ENCODE data around the gene KIFBP. TPM values are rescaled to one million over a fixed set of nuclear protein-coding genes. Genes with fewer than 3 reads are reported as not detected.
"Not testable (repeated sequence)": the region's sequence is repeated elsewhere in the genome, so short reads cannot be mapped to it uniquely, and the experiment has no call there.

KIFBP gene
- total RNA-seq: 10 to 100 TPM; 12.6 to 15.6 TPM
- 1 to 10 TPM; 2.2 to 4.4 (median 2.4) TPM for polyA plus RNA-seq
- total RNA-seq: 8.9 to 25.1 (median 14.7) reads per million in 6 experiments

DNA sequence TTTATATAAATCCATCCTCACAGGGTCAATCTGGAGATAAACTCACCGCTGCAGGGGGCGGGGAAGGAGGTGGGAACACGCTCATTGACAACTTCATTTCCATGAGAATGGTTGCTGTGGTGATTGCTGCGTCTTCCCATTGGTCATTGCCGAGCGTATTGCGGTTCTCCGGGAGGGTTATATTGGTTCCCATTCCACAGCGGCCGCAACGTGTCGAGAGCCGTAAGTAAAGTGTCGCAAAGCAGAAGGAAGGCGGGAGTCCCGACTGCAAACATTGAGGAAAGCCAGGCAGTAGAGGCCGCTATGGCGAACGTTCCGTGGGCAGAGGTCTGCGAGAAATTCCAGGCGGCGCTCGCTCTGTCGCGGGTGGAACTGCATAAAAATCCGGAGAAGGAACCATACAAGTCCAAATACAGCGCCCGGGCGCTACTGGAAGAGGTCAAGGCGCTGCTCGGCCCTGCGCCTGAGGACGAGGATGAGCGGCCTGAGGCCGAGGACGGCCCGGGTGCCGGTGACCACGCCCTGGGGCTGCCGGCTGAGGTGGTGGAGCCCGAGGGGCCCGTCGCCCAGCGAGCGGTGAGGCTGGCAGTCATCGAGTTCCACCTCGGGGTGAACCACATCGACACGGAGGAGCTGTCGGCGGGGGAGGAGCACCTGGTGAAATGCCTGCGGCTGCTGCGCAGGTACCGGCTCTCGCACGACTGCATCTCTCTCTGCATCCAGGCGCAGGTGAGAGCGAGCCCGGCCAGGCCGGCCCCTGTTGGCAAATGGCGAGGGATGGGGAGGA is at the start of gene KIFBP:
TSS of gene KIFBP (plus strand) at position 274 of the 787 bp plus-strand sequence. CDS start at position 304, 30 bp downstream.
- H3K4me1 Mint-ChIP-seq: peaks cover 22 to 61% (median 54%) of the 10 kb centered on the region in 4 donors
- peak; percentile 56 to 88 (median 82) for DNase-seq
- peak within 1 kb of the TSS; percentile 98 to 100 (median 99) for H3K4me3 Mint-ChIP-seq
- ATAC-seq: peak; percentile 80 to 84
- H3K27me3 Mint-ChIP-seq: no peaks in the 10 kb centered on the region
- H3K36me3 Mint-ChIP-seq: peaks cover 0 to 18% (median 3%) of the 10 kb centered on the region in 3 donors
- H3K9me3 Mint-ChIP-seq: no peaks in the 10 kb centered on the region
- POLR2A ChIA-PET: interaction anchor here (0.6 to 1.6 kb wide), 6 partner anchors 11 to 104 kb away, joined by 3 to 11 read pairs (median 4); partner anchors contain the start of gene DDX21
- peak within 1 kb of the TSS; percentile 87 to 99 (median 96) for H3K27ac Mint-ChIP-seq

DNA sequence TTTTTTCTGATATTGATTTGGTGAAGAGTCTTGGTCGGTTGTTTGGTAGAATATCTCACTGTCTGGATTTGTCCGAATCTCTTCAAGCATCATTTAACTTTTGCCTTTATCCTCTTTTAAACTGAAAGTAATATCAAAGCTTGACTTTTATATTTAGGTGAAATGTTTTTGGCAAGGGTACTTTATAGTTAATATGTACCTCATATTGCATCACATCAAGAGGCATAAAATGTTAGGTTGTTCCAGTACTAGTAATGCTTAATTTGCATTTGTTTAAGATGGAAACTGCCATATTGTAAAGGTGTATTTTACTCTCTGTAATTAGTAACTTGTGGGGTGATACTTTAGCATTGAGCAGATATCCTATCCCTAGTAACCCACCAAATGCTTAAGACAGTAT is 49.7 kb upstream of the KIFBP start:
- H3K36me3 Mint-ChIP-seq: peaks cover 7 to 81% (median 11%) of the 10 kb centered on the region in 3 donors
- H3K4me3 Mint-ChIP-seq: no peak overlapping the region
- DNase-seq: no peak
- H3K27me3 Mint-ChIP-seq: no peaks in the 10 kb centered on the region
- H3K27ac Mint-ChIP-seq: peak overlapping the region in 2 of 10 donors; percentile 59 to 68
- H3K4me1 Mint-ChIP-seq: peaks cover 0 to 7% (median 1%) of the 10 kb centered on the region in 4 donors
- POLR2A ChIA-PET: interaction anchor here (0.6 kb wide), 1 partner anchor 181 kb away, joined by 4 read pairs; no protein-coding TSS in a partner anchor
- no peaks in the 10 kb centered on the region for H3K9me3 Mint-ChIP-seq
- ATAC-seq: no peak

DNA sequence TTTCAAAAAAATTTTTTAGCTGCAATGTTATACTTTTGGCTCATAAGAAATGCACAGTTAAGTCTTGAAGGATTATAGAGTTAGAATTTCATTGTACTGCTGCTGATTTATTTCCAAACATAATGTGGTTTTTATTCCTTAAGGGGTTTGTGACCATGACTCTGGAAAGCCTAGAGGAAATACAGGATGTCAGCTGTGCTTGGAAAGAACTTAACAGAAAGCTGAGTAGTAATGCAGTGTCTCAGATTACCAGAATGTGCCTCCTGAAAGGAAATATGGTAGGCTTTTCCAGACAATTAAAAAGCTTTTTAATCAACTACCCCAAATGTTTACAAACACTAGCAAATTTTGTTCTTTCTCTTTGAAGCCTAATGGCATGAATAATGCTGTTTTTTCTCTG is 47.7 kb upstream of the KIFBP start:
- not testable (repeated sequence) for H3K27me3 Mint-ChIP-seq, ATAC-seq, H3K9me3 Mint-ChIP-seq, H3K4me1 Mint-ChIP-seq, DNase-seq, H3K4me3 Mint-ChIP-seq
- Mint-ChIP-seq H3K36me3 (peaks cover 7 to 77% (median 11%) of the 10 kb centered on the region in 3 donors), H3K27ac (peak overlapping the region in 1 of 10 donors; percentile 1)
- POLR2A ChIA-PET: interaction anchor here (0.7 kb wide), 1 partner anchor 17 kb away, joined by 5 read pairs; no protein-coding TSS in a partner anchor

- ATAC-seq: no peak
- POLR2A ChIA-PET: no interaction called here
- Mint-ChIP-seq H3K9me3 (no peaks in the 10 kb centered on the region), H3K27ac (no peak overlapping the region), H3K4me3 (no peak overlapping the region), H3K27me3 (no peaks in the 10 kb centered on the region), H3K4me1 (peaks cover 2 to 9% (median 3%) of the 10 kb centered on the region in 4 donors), H3K36me3 (peaks cover 4 to 7% (median 5%) of the 10 kb centered on the region in 3 donors)
- DNase-seq: no peak
Observed at GRCh38 chr10:68950598-68950997, 38.0 kb upstream of the KIFBP start.

- Mint-ChIP-seq H3K27ac (peak overlapping the region in 5 of 10 donors; percentile 20 to 100 (median 96)), H3K36me3 (peaks cover 3 to 16% (median 4%) of the 10 kb centered on the region in 3 donors), H3K4me3 (peak overlapping the region; percentile 29 to 100 (median 50)), H3K4me1 (peaks cover 10 to 43% (median 34%) of the 10 kb centered on the region in 4 donors), H3K27me3 (no peaks in the 10 kb centered on the region), H3K9me3 (no peaks in the 10 kb centered on the region)
- ATAC-seq: no peak
- DNase-seq: no peak
- POLR2A ChIA-PET: interaction anchor here (0.7 to 2.3 kb wide), 3 partner anchors 35 to 137 kb away, joined by 3 to 11 read pairs (median 8); no protein-coding TSS in a partner anchor
Observed at GRCh38 chr10:68954904-68955303, 33.7 kb upstream of the KIFBP start.

- DNase-seq: peak in 1 of 10 donors; percentile 7
- no peaks in the 10 kb centered on the region for H3K9me3 Mint-ChIP-seq
- H3K4me3 Mint-ChIP-seq: peak overlapping the region; percentile 97 to 100 (median 99)
- H3K4me1 Mint-ChIP-seq: peaks cover 11 to 46% (median 38%) of the 10 kb centered on the region in 4 donors
- no peaks in the 10 kb centered on the region for H3K27me3 Mint-ChIP-seq
- POLR2A ChIA-PET: interaction anchor here (0.6 to 2.3 kb wide), 10 partner anchors 9 to 437 kb away, joined by 3 to 11 read pairs (median 4); partner anchors contain the start of genes DDX50, SRGN and SUPV3L1
- ATAC-seq: peak; percentile 11 to 23
- peaks cover 4 to 21% (median 5%) of the 10 kb centered on the region in 3 donors for H3K36me3 Mint-ChIP-seq
- H3K27ac Mint-ChIP-seq: peak overlapping the region; percentile 96 to 100 (median 100)
Observed at GRCh38 chr10:68955355-68955831, 33.2 kb upstream of the KIFBP start.

GRCh38 chr10:68955832-68956532 is 32.6 kb upstream of the KIFBP start, which contains the start of gene DDX21:
DDX21 (plus strand) TSS chr10:68956170; CDS start chr10:68956226, 56 bp downstream.
- DNase-seq (peak; percentile 68 to 94 (median 88)), ATAC-seq (peak; percentile 84 to 87)
- Mint-ChIP-seq H3K36me3 (peaks cover 4 to 27% (median 5%) of the 10 kb centered on the region in 3 donors), H3K4me1 (peaks cover 11 to 48% (median 40%) of the 10 kb centered on the region in 4 donors), H3K4me3 (peak within 1 kb of the TSS; percentile 97 to 100 (median 99)), H3K27ac (peak within 1 kb of the TSS; percentile 96 to 100 (median 100)), H3K9me3 (no peaks in the 10 kb centered on the region), H3K27me3 (no peaks in the 10 kb centered on the region)
- POLR2A ChIA-PET: interaction anchor here (0.6 to 2.3 kb wide), 13 partner anchors 9 to 437 kb away, joined by 3 to 11 read pairs (median 4); partner anchors contain the start of genes DDX50, SRGN and SUPV3L1

GRCh38 chr10:68957284-68957615 is 31.4 kb upstream of the KIFBP start:
- POLR2A ChIA-PET: interaction anchor here (0.6 to 1.2 kb wide), 4 partner anchors 13 to 167 kb away, joined by 3 to 5 read pairs (median 4); no protein-coding TSS in a partner anchor
- peaks cover 4 to 40% (median 5%) of the 10 kb centered on the region in 3 donors for H3K36me3 Mint-ChIP-seq

DNA sequence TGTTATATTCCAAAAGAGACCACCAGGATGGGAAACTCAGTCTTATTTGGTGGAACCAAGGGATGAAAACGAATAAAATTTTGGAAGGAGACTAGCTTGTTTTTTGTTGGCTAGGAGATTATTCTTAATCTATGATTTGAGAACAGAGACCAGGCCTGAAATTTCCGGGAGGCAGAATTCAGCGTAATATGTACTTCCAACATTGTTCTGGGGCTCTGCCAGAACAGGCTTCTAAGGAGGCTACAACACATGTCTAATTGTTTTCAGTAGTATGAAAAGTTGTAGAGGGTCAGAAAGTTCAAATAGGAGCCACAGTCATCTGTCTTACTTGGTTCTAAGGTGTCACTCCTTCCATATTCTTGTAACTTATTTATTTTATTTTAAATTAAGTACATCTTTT is 30.9 kb upstream of the KIFBP start:
- peaks cover 16 to 56% (median 51%) of the 10 kb centered on the region in 4 donors for H3K4me1 Mint-ChIP-seq
- H3K9me3 Mint-ChIP-seq: no peaks in the 10 kb centered on the region
- POLR2A ChIA-PET: no interaction called here
- peaks cover 4 to 41% (median 5%) of the 10 kb centered on the region in 3 donors for H3K36me3 Mint-ChIP-seq
- ATAC-seq (no peak), DNase-seq (no peak)
- peak overlapping the region; percentile 97 to 100 (median 99) for H3K4me3 Mint-ChIP-seq
- peak overlapping the region; percentile 96 to 100 (median 100) for H3K27ac Mint-ChIP-seq
- H3K27me3 Mint-ChIP-seq: no peaks in the 10 kb centered on the region

More at GRCh38 chr10:68957284-68957615, 31.4 kb upstream of the KIFBP start:
- Mint-ChIP-seq H3K4me1 (peaks cover 16 to 56% (median 51%) of the 10 kb centered on the region in 4 donors), H3K27me3 (no peaks in the 10 kb centered on the region), H3K4me3 (peak overlapping the region; percentile 97 to 100 (median 99)), H3K9me3 (no peaks in the 10 kb centered on the region), H3K27ac (peak overlapping the region; percentile 96 to 100 (median 100))
- no peak for DNase-seq
- ATAC-seq: no peak

DNA sequence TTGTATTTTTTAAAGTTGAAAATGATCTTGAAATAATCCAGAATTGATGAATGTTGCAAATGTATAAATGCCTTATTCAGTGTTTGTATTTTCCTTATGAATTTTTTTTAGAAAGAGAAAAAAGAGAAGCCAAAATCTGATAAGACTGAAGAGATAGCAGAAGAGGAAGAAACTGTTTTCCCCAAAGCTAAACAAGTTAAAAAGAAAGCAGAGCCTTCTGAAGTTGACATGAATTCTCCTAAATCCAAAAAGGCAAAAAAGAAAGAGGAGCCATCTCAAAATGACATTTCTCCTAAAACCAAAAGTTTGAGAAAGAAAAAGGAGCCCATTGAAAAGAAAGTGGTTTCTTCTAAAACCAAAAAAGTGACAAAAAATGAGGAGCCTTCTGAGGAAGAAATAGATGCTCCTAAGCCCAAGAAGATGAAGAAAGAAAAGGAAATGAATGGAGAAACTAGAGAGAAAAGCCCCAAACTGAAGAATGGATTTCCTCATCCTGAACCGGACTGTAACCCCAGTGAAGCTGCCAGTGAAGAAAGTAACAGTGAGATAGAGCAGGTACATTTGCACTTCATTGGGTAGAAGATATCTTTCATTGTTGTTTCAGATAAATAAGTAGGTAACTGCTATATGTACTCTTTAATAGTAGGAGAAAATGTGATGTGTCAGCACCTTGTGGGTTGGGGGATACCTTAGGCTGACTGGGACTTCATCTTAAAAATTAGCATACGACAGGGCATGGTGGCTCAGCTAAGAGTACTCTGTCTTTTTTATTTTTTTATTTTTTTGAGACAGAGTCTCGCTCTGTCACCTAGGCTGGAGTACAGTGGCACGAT is 28.7 kb upstream of the KIFBP start:
- Mint-ChIP-seq H3K9me3 (no peaks in the 10 kb centered on the region), H3K27me3 (no peaks in the 10 kb centered on the region), H3K4me3 (peak overlapping the region in 4 of 10 donors; percentile 1 to 28 (median 14)), H3K4me1 (peaks cover 16 to 52% (median 51%) of the 10 kb centered on the region in 4 donors), H3K36me3 (peaks cover 4 to 64% (median 6%) of the 10 kb centered on the region in 3 donors), H3K27ac (peak overlapping the region in 7 of 10 donors; percentile 11 to 81 (median 62))
- no peak for ATAC-seq
- no peak for DNase-seq
- POLR2A ChIA-PET: interaction anchor here (0.7 kb wide), 1 partner anchor 58 kb away, joined by 4 read pairs; the partner anchor contains the start of gene DDX50

DNA sequence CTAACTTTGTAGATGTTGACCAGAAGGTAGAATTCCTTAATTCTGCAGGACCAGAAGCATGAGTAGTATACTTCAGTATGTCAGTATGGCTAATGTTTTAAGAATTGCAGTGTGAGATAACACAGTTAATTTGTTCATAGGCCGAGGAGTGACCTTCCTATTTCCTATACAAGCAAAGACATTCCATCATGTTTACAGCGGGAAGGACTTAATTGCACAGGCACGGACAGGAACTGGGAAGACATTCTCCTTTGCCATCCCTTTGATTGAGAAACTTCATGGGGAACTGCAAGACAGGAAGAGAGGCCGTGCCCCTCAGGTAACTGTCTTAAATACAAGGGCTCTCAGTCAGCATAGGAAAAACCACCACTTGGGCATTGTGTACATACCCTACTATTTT is 25.5 kb upstream of the KIFBP start:
- Mint-ChIP-seq H3K27me3 (no peaks in the 10 kb centered on the region), H3K4me1 (peaks cover 15 to 34% (median 28%) of the 10 kb centered on the region in 4 donors), H3K4me3 (no peak overlapping the region), H3K9me3 (no peaks in the 10 kb centered on the region), H3K27ac (peak overlapping the region in 1 of 10 donors; percentile 57), H3K36me3 (peaks cover 0 to 93% (median 20%) of the 10 kb centered on the region in 3 donors)
- POLR2A ChIA-PET: no interaction called here
- ATAC-seq: no peak
- no peak for DNase-seq

Measured in naive thymus-derived CD8-positive, alpha-beta T cell (primary cell).